Measurements from ENCODE around the gene NASP. TPM values are rescaled to one million over a fixed set of nuclear protein-coding genes. Genes with fewer than 3 reads are reported as not detected.

The NASP gene
- total RNA-seq, 4 donors from 2014 or later, result 44.2 to 79.3 (median 55.9) TPM

DNA sequence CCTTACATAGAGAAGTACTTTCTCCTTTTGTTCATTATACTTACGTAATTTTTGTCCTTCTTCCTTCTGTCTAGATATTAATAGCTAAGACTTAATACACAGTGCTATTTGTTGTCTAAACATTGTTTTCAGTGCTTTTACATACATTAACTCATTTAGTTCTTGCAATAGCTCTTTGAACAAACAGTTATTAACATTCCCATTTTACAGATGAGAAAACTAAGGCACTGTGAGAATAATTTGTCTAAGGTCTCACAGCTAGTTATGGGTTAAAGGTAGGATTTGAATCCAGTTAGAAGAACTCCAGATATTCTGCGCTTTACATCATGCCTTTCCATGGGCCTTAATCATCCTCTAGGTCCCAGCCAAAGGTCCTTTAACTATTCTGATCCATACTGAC lies 20.4 kb downstream of the NASP start:
- WGBS, result 98% methylated on average over 2 of the region's 2 CpGs
- DNase-seq (ENCODE audit: low spot score in 2 of 2), result no peak
- no peaks in the 10 kb centered on the region for H3K9me3 ChIP-seq
- peaks cover 33% of the 10 kb centered on the region for H3K36me3 ChIP-seq
- no peak for TF ChIP-seq POLR2A (IDR thresholded peaks at IDR 0.05)
- TF ChIP-seq, protein P1, sequence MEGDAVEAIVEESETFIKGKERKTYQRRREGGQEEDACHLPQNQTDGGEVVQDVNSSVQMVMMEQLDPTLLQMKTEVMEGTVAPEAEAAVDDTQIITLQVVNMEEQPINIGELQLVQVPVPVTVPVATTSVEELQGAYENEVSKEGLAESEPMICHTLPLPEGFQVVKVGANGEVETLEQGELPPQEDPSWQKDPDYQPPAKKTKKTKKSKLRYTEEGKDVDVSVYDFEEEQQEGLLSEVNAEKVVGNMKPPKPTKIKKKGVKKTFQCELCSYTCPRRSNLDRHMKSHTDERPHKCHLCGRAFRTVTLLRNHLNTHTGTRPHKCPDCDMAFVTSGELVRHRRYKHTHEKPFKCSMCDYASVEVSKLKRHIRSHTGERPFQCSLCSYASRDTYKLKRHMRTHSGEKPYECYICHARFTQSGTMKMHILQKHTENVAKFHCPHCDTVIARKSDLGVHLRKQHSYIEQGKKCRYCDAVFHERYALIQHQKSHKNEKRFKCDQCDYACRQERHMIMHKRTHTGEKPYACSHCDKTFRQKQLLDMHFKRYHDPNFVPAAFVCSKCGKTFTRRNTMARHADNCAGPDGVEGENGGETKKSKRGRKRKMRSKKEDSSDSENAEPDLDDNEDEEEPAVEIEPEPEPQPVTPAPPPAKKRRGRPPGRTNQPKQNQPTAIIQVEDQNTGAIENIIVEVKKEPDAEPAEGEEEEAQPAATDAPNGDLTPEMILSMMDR (IDR thresholded peaks at IDR 0.05), result no peak
- no peak for TF ChIP-seq POLR2AphosphoS5 (IDR thresholded peaks at IDR 0.05)
- no peak for TF ChIP-seq EP300 (IDR thresholded peaks at IDR 0.05)
- peaks cover 10% of the 10 kb centered on the region for H3K4me1 ChIP-seq
- H3K27ac ChIP-seq, result no peak overlapping the region
- H3K4me3 ChIP-seq, result no peak overlapping the region
- H3K27me3 ChIP-seq, result no peaks in the 10 kb centered on the region

DNA sequence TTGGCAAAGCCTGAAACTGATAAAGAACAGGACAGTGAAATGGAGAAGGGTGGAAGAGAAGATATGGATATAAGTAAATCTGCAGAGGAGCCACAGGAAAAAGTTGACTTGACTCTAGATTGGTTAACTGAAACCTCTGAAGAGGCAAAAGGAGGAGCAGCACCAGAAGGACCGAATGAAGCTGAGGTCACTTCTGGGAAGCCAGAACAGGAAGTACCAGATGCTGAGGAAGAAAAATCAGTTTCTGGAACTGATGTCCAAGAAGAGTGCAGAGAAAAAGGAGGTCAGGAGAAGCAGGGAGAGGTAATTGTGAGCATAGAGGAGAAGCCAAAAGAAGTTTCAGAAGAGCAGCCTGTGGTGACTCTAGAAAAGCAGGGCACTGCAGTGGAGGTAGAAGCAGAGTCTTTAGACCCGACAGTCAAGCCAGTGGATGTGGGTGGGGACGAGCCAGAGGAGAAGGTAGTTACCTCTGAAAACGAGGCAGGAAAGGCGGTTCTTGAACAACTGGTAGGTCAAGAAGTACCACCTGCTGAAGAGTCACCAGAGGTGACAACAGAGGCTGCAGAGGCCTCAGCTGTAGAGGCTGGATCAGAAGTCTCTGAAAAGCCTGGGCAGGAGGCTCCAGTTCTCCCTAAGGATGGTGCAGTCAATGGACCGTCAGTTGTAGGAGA lies 23.7 kb downstream of the NASP start:
- peaks cover 10% of the 10 kb centered on the region for H3K4me1 ChIP-seq
- WGBS, result 79% methylated on average over 6 of the region's 6 CpGs
- peaks cover 43% of the 10 kb centered on the region for H3K36me3 ChIP-seq
- TF ChIP-seq POLR2A (IDR thresholded peaks at IDR 0.05), result no peak
- TF ChIP-seq, protein P1 (IDR thresholded peaks at IDR 0.05), result no peak
- DNase-seq (ENCODE audit: low spot score in 2 of 2), result no peak
- H3K27ac ChIP-seq, result no peak overlapping the region
- H3K9me3 ChIP-seq, result no peaks in the 10 kb centered on the region
- H3K27me3 ChIP-seq, result no peaks in the 10 kb centered on the region
- H3K4me3 ChIP-seq, result no peak overlapping the region

DNA sequence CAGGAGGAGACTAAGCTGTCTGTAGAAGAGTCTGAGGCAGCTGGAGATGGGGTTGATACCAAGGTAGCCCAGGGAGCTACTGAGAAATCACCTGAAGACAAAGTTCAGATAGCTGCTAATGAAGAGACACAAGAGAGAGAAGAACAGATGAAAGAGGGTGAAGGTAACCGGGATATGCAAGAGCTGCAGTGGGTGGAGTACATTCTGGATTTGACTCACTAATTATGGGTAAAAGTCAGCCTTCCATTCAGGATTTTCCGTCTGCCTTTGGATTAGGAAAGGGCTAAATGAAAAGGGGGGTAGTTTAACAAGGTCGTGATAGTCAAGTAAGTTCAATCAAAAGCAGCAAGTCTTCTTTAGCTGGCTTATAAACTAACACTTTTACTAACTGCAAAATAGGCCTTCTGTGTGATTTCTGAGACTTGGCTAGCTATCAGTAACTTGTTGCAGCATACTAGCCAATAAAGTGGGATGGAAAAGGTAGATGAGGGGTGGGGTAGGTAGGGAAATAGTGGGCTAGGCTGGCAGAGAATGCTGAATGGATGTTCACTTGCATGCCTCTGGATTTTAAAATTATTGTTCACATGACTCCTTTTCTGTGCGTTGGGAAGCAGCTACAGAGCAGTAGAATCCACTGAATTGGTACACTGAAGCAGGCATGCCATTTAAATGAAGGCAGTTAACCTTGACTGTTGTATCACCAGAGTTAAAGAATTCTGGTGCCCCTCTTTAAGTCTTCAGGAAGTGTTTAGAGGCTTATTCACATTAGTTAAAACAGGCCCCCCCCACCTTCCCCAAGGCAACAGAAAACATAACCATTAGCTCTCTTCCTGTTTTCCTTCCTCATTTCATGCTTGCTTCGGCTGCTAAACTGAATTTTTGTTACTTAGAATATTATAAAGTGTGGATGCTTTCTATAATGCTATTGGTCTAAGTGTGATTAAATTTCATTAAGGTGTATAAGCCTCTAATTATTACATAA lies 24.6 kb downstream of the NASP start:
- H3K36me3 ChIP-seq, result peaks cover 41% of the 10 kb centered on the region
- DNase-seq (ENCODE audit: low spot score in 2 of 2), result no peak
- TF ChIP-seq, protein P1 (IDR thresholded peaks at IDR 0.05), result no peak
- TF ChIP-seq POLR2A (IDR thresholded peaks at IDR 0.05) (no peak), EP300 (IDR thresholded peaks at IDR 0.05) (no peak), POLR2AphosphoS5 (IDR thresholded peaks at IDR 0.05) (no peak)
- no peak overlapping the region for H3K4me3 ChIP-seq
- H3K9me3 ChIP-seq, result no peaks in the 10 kb centered on the region
- 69% methylated on average over 5 of the region's 5 CpGs for WGBS
- H3K4me1 ChIP-seq, result peaks cover 13% of the 10 kb centered on the region
- H3K27ac ChIP-seq, result no peak overlapping the region
- no peaks in the 10 kb centered on the region for H3K27me3 ChIP-seq

DNA sequence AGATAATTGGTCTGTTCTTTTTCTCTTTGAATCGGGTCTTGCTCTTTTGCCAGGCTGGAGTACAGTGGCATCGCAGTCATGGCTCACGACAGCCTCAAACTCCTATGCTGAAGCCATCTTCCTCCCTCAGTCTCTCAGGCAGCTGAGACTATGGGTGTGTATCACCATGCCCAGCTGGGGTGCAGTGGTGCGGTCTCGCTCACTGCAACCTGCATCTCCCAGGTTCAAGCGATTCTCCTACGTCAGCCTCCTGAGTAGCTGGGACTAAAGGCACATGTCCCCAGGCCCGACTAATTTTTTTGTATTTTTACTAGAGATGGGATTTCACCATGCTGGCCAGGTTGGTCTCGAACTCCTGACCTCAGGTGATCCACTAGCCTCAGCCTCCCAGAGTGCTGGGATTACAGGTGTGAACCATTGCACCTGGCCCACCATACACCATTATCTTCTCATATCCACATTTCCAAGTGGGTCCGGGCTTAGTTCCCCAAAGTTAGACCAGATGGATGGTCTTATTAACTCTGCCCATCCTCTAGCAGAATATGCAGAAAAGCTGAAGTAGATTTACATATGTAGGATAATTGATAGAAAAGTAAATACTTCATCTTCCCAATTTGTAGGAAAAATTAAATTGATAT lies 26.9 kb downstream of the NASP start:
- TF ChIP-seq, protein P1 (IDR thresholded peaks at IDR 0.05), result no peak
- TF ChIP-seq POLR2AphosphoS5 (IDR thresholded peaks at IDR 0.05), result no peak
- no peak for TF ChIP-seq POLR2A (IDR thresholded peaks at IDR 0.05)
- TF ChIP-seq EP300 (IDR thresholded peaks at IDR 0.05), result no peak
- no peak overlapping the region for H3K27ac ChIP-seq
- H3K36me3 ChIP-seq, result peaks cover 48% of the 10 kb centered on the region
- no peaks in the 10 kb centered on the region for H3K27me3 ChIP-seq
- no peak for DNase-seq (ENCODE audit: low spot score in 2 of 2)
- 92% methylated on average over 10 of the region's 10 CpGs for WGBS
- no peaks in the 10 kb centered on the region for H3K9me3 ChIP-seq
- H3K4me1 ChIP-seq, result peaks cover 17% of the 10 kb centered on the region
- H3K4me3 ChIP-seq, result no peak overlapping the region
